Panc1 (cell line): ENCODE data around the gene OR4E2. TPM values are rescaled to one million over a fixed set of nuclear protein-coding genes. Genes with fewer than 3 reads are reported as not detected.

Source experiments
- ATAC-seq: fragments of 200-7000 bp; cut with Tn5 transposase; 2 replicates; pipeline ENCODE4 v1.9.1; 2020; ENCODE audit warnings: mild to moderate bottlenecking, moderate library complexity
- BruUV-seq: library from RNA; stranded (reverse); fragments of 400-500 nt; replicated peaks from 2 replicates; lab custom pipeline; 2021; lab: Mats Ljungman, UMichigan
- CTCF ChIA-PET: fragments of 300-600 bp; sonication (Branson Sonifier 250); formaldehyde crosslinking; loops from one replicate; lab custom pipeline; 2022; ENCODE audit warnings: antibody characterized with exemption; lab: Charles Lee
- POLR2A ChIA-PET: fragments of 300-600 bp; sonication (Branson Sonifier 250); formaldehyde crosslinking; loops from one replicate; lab custom pipeline; 2022; ENCODE audit warnings: antibody characterized with exemption; lab: Charles Lee
- DNase-seq: peaks from one replicate; pipeline ENCODE4 v3.0.0-alpha.2; 2010; ENCODE audit warnings: low read depth, low spot score
- H3K27ac ChIP-seq: 2 replicates; pipeline ENCODE4 v1.5.1; 2011; ENCODE audit warnings: mild to moderate bottlenecking, low read length, inconsistent platforms
- H3K27me3 ChIP-seq: fragments of 200-500 bp; sonication (Bioruptor generic); 2 replicates; pipeline ENCODE4 v1.6.0; 2014; ENCODE audit warnings: low read length, inconsistent platforms; ENCODE audit not compliant: control insufficient read depth, insufficient read depth
- H3K36me3 ChIP-seq: fragments of 200-500 bp; sonication (Bioruptor generic); 2 replicates; pipeline ENCODE4 v1.5.1; 2014; ENCODE audit warnings: inconsistent platforms, mild to moderate bottlenecking, low read length, moderate library complexity; ENCODE audit not compliant: control insufficient read depth, insufficient read depth
- H3K4me1 ChIP-seq: 2 replicates; pipeline ENCODE4 v1.5.1; 2011; ENCODE audit warnings: inconsistent platforms, mild to moderate bottlenecking, low read length, moderate library complexity; ENCODE audit not compliant: control insufficient read depth, insufficient read depth
- H3K4me3 ChIP-seq, 2 experiments: 2 replicates each; pipeline ENCODE4 v1.5.1; 2011 to 2012; ENCODE audit warnings: low read depth in 2 of 2, low read length in 2 of 2, mild to moderate bottlenecking in 2 of 2, inconsistent platforms in 1 of 2, moderate library complexity in 1 of 2
- H3K9me3 ChIP-seq: fragments of 200-500 bp; sonication (Bioruptor generic); 2 replicates; pipeline ENCODE4 v1.5.1; 2014; ENCODE audit warnings: low read depth, mild to moderate bottlenecking, inconsistent platforms, low read length, moderate library complexity; ENCODE audit not compliant: control insufficient read depth, insufficient read depth
- POLR2AphosphoS5 ChIP-seq: IDR thresholded peaks from 2 replicates; pipeline ENCODE4 v1.6.1; 2012; ENCODE audit warnings: mild to moderate bottlenecking, low read depth, low read length, moderate library complexity
- SIN3A ChIP-seq: IDR thresholded peaks from 2 replicates; pipeline ENCODE4 v1.6.1; 2012; ENCODE audit warnings: low read depth, mild to moderate bottlenecking, low read length, moderate library complexity, borderline replicate concordance; ENCODE audit not compliant: insufficient read depth
- TCF7L2 ChIP-seq: IDR thresholded peaks from 2 replicates; pipeline ENCODE4 v1.6.1; 2011; ENCODE audit warnings: mild to moderate bottlenecking, low read depth, low read length, inconsistent platforms
- in situ Hi-C: cut with HindIII; loops from 2 replicates; pipeline ENCODE4 v1.10.0; 2016; ENCODE audit warnings: low sequenced_read_pairs, low pct_unique_long_range_greater_than_20kb
- intact Hi-C: fragments of 100-400 bp; cut with micrococcal nuclease; formaldehyde crosslinking; loops from one replicate; pipeline ENCODE4 v1.10.0; 2022; ENCODE audit not compliant: unreplicated experiment
- total RNA-seq: library from RNA; stranded (reverse); gene quantifications from one replicate; pipeline ENCODE4 v1.2.1, GENCODE V29; 2021; ENCODE audit not compliant: unreplicated experiment
- TF ChIP-seq, protein P1 (sequence below), 2 experiments: IDR thresholded peaks; 2 replicates each; pipeline ENCODE4 v1.6.1; 2011 to 2012; ENCODE audit warnings: low read depth in 2 of 2, control low read depth in 1 of 2, low read length in 1 of 2, mild to moderate bottlenecking in 1 of 2, moderate library complexity in 1 of 2; ENCODE audit not compliant: insufficient read depth in 1 of 2
- TF ChIP-seq, protein P2 (sequence below): fragments of 450-650 bp; IDR thresholded peaks from 2 replicates; pipeline ENCODE4 v1.5.1; 2017; ENCODE audit warnings: mild to moderate bottlenecking

The OR4E2 gene
- total RNA-seq, 1 experiment from 2014 or later = not detected

DNA sequence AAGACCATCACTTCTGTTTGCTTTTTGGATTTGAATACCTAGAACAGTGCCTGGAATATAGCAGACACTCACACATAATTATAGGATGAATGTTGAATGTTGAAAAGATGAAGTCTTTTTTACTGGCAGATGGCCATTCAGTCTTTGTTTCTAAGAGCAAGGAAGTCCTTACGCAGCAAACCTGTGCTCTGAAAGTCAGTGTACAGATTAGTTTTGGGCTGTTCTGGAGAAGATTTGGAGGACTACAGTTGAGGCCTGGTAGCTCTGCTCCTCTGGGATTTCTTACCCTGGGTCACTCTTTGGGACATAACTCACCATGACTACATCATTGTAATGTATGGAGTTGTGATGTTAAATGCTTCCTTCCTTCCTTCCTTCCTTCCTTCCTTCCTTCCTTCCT, 3.3 kb downstream of the OR4E2 start:
- H3K4me3 ChIP-seq = no peak overlapping the region
- intact Hi-C loops (no loop called here), in situ Hi-C loops (no loop called here)
- TF ChIP-seq, protein P1, sequence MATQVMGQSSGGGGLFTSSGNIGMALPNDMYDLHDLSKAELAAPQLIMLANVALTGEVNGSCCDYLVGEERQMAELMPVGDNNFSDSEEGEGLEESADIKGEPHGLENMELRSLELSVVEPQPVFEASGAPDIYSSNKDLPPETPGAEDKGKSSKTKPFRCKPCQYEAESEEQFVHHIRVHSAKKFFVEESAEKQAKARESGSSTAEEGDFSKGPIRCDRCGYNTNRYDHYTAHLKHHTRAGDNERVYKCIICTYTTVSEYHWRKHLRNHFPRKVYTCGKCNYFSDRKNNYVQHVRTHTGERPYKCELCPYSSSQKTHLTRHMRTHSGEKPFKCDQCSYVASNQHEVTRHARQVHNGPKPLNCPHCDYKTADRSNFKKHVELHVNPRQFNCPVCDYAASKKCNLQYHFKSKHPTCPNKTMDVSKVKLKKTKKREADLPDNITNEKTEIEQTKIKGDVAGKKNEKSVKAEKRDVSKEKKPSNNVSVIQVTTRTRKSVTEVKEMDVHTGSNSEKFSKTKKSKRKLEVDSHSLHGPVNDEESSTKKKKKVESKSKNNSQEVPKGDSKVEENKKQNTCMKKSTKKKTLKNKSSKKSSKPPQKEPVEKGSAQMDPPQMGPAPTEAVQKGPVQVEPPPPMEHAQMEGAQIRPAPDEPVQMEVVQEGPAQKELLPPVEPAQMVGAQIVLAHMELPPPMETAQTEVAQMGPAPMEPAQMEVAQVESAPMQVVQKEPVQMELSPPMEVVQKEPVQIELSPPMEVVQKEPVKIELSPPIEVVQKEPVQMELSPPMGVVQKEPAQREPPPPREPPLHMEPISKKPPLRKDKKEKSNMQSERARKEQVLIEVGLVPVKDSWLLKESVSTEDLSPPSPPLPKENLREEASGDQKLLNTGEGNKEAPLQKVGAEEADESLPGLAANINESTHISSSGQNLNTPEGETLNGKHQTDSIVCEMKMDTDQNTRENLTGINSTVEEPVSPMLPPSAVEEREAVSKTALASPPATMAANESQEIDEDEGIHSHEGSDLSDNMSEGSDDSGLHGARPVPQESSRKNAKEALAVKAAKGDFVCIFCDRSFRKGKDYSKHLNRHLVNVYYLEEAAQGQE (IDR thresholded peaks at IDR 0.05; ENCODE audit: insufficient read depth in 1 of 2, low read depth in 2 of 2, low read length in 1 of 2) = no peak
- TF ChIP-seq, protein P2, sequence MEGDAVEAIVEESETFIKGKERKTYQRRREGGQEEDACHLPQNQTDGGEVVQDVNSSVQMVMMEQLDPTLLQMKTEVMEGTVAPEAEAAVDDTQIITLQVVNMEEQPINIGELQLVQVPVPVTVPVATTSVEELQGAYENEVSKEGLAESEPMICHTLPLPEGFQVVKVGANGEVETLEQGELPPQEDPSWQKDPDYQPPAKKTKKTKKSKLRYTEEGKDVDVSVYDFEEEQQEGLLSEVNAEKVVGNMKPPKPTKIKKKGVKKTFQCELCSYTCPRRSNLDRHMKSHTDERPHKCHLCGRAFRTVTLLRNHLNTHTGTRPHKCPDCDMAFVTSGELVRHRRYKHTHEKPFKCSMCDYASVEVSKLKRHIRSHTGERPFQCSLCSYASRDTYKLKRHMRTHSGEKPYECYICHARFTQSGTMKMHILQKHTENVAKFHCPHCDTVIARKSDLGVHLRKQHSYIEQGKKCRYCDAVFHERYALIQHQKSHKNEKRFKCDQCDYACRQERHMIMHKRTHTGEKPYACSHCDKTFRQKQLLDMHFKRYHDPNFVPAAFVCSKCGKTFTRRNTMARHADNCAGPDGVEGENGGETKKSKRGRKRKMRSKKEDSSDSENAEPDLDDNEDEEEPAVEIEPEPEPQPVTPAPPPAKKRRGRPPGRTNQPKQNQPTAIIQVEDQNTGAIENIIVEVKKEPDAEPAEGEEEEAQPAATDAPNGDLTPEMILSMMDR = no peak
- no peak for TF ChIP-seq POLR2AphosphoS5
- TF ChIP-seq TCF7L2 = no peak
- TF ChIP-seq SIN3A = no peak
- no peaks in the 10 kb centered on the region; the same call in 1 of the 2 replicates for H3K27me3 ChIP-seq
- ATAC-seq = no peak
- H3K4me1 ChIP-seq = no peaks in the 10 kb centered on the region
- no peaks in the 10 kb centered on the region for H3K9me3 ChIP-seq
- DNase-seq = no peak
- no peaks in the 10 kb centered on the region for H3K36me3 ChIP-seq
- no TSS peak for BruUV-seq
- H3K27ac ChIP-seq = no peak overlapping the region
- ChIA-PET POLR2A (no interaction called here), CTCF (no interaction called here)

- ATAC-seq (no peak), DNase-seq (peak; percentile 72)
- ChIA-PET CTCF (no interaction called here), POLR2A (no interaction called here)
- in situ Hi-C loops (no loop called here), intact Hi-C loops (no loop called here)
- no peak for TF ChIP-seq POLR2AphosphoS5
- TF ChIP-seq, protein P2 = no peak
- no peak for TF ChIP-seq SIN3A
- TF ChIP-seq TCF7L2 = no peak
- TF ChIP-seq, protein P1 (IDR thresholded peaks at IDR 0.05; ENCODE audit: insufficient read depth in 1 of 2, low read depth in 2 of 2, low read length in 1 of 2) = no peak
- Histone ChIP-seq H3K4me3 (no peak overlapping the region), H3K36me3 (no peaks in the 10 kb centered on the region), H3K27me3 (peaks cover 2% of the 10 kb centered on the region; the same call in 1 of the 2 replicates), H3K4me1 (no peaks in the 10 kb centered on the region), H3K27ac (no peak overlapping the region), H3K9me3 (no peaks in the 10 kb centered on the region)
- no TSS peak for BruUV-seq
Observed at GRCh38 chr14:21668377-21668776, 14.7 kb downstream of the OR4E2 start.
